ENCODE measurements around the gene PTPRO.

PTPRO gene

GRCh38 chr12:15389561-15389960 is 67.3 kb downstream of the PTPRO start:
- Histone ChIP-seq H3K79me2 (no peaks in the 10 kb centered on the region), H3K4me2 (ENCODE audit: low read length) (no peak overlapping the region), H3K27ac (no peak overlapping the region), H3K4me1 (no peaks in the 10 kb centered on the region), H3K9me3 (ENCODE audit: control insufficient read depth, low read length) (no peaks in the 10 kb centered on the region), H3K4me3 (ENCODE audit: low read depth, low read length) (no peak overlapping the region), H2AFZ (no peak overlapping the region), H3K36me3 (ENCODE audit: control insufficient read depth, insufficient read depth, low read length) (no peaks in the 10 kb centered on the region), H3K9ac (no peak overlapping the region), H3K27me3 (ENCODE audit: control insufficient read depth, insufficient read depth, low read length) (no peaks in the 10 kb centered on the region)
- no peak for TF ChIP-seq CTCF (IDR thresholded peaks at IDR 0.05)

GRCh38 chr12:15393037-15393436 is 70.7 kb downstream of the PTPRO start:
- H3K27ac ChIP-seq, result no peak overlapping the region
- H3K9me3 ChIP-seq (ENCODE audit: control insufficient read depth, low read length), result no peaks in the 10 kb centered on the region
- no peak overlapping the region for H3K9ac ChIP-seq
- no peak for TF ChIP-seq CTCF (IDR thresholded peaks at IDR 0.05)
- no peak overlapping the region for H2AFZ ChIP-seq
- no peaks in the 10 kb centered on the region for H3K4me1 ChIP-seq
- no peaks in the 10 kb centered on the region for H3K36me3 ChIP-seq (ENCODE audit: control insufficient read depth, insufficient read depth, low read length)
- no peak overlapping the region for H3K4me3 ChIP-seq (ENCODE audit: low read depth, low read length)
- no peaks in the 10 kb centered on the region for H3K27me3 ChIP-seq (ENCODE audit: control insufficient read depth, insufficient read depth, low read length)
- no peaks in the 10 kb centered on the region for H3K79me2 ChIP-seq
- no peak overlapping the region for H3K4me2 ChIP-seq (ENCODE audit: low read length)

- no peak for TF ChIP-seq CTCF (IDR thresholded peaks at IDR 0.05)
These were observed 71.7 kb downstream of the PTPRO start for GRCh38 chr12:15393995-15394394.

GRCh38 chr12:15404485-15404884 is 82.2 kb downstream of the PTPRO start:
- Histone ChIP-seq H3K27me3 (ENCODE audit: control insufficient read depth, insufficient read depth, low read length) (no peaks in the 10 kb centered on the region), H3K4me2 (ENCODE audit: low read length) (no peak overlapping the region), H3K4me3 (ENCODE audit: low read depth, low read length) (no peak overlapping the region), H3K27ac (no peak overlapping the region), H3K9ac (no peak overlapping the region), H3K9me3 (ENCODE audit: control insufficient read depth, low read length) (no peaks in the 10 kb centered on the region), H3K36me3 (ENCODE audit: control insufficient read depth, insufficient read depth, low read length) (no peaks in the 10 kb centered on the region), H2AFZ (no peak overlapping the region), H3K4me1 (no peaks in the 10 kb centered on the region), H3K79me2 (no peaks in the 10 kb centered on the region)
- no peak for TF ChIP-seq CTCF (IDR thresholded peaks at IDR 0.05)

More at GRCh38 chr12:15393995-15394394, 71.7 kb downstream of the PTPRO start:
- Histone ChIP-seq H3K36me3 (ENCODE audit: control insufficient read depth, insufficient read depth, low read length) (no peaks in the 10 kb centered on the region), H2AFZ (no peak overlapping the region), H3K4me3 (ENCODE audit: low read depth, low read length) (no peak overlapping the region), H3K79me2 (no peaks in the 10 kb centered on the region), H3K9me3 (ENCODE audit: control insufficient read depth, low read length) (no peaks in the 10 kb centered on the region), H3K4me1 (no peaks in the 10 kb centered on the region), H3K9ac (no peak overlapping the region), H3K27ac (no peak overlapping the region), H3K27me3 (ENCODE audit: control insufficient read depth, insufficient read depth, low read length) (no peaks in the 10 kb centered on the region), H3K4me2 (ENCODE audit: low read length) (no peak overlapping the region)

GRCh38 chr12:15405606-15406005 is 83.3 kb downstream of the PTPRO start:
- no peaks in the 10 kb centered on the region for H3K79me2 ChIP-seq
- H3K4me1 ChIP-seq, result no peaks in the 10 kb centered on the region
- H3K4me2 ChIP-seq (ENCODE audit: low read length), result no peak overlapping the region
- H3K9ac ChIP-seq, result no peak overlapping the region
- no peak overlapping the region for H3K27ac ChIP-seq
- H3K27me3 ChIP-seq (ENCODE audit: control insufficient read depth, insufficient read depth, low read length), result no peaks in the 10 kb centered on the region
- H3K4me3 ChIP-seq (ENCODE audit: low read depth, low read length), result no peak overlapping the region
- no peaks in the 10 kb centered on the region for H3K9me3 ChIP-seq (ENCODE audit: control insufficient read depth, low read length)
- TF ChIP-seq CTCF (IDR thresholded peaks at IDR 0.05), result no peak
- no peak overlapping the region for H2AFZ ChIP-seq
- no peaks in the 10 kb centered on the region for H3K36me3 ChIP-seq (ENCODE audit: control insufficient read depth, insufficient read depth, low read length)

Data from parathyroid adenoma (tissue), 2 donors.